ENCODE results near the gene KCNJ18.
"Not testable (repeated sequence)": the region's sequence is repeated elsewhere in the genome, so short reads cannot be mapped to it uniquely, and the experiment has no call there.

Gene KCNJ18

GRCh38 chr17:21691883-21692703 lies at the start of gene KCNJ18:
Gene KCNJ18, plus strand, starts transcription at chr17:21692523. Its CDS starts 10,264 bp downstream, at chr17:21702787.
- not testable (repeated sequence) for DNase-seq

- not testable (repeated sequence) for DNase-seq
These were observed 44.2 kb upstream of the KCNJ18 start for GRCh38 chr17:21648125-21648524.

- DNase-seq: not testable (repeated sequence)
These were observed 42.3 kb upstream of the KCNJ18 start for GRCh38 chr17:21650043-21650442.

- not testable (repeated sequence) for DNase-seq
These were observed 40.3 kb upstream of the KCNJ18 start for GRCh38 chr17:21652049-21652448.

GRCh38 chr17:21653211-21653610 lies 39.1 kb upstream of the KCNJ18 start:
- DNase-seq: not testable (repeated sequence)

- not testable (repeated sequence) for DNase-seq
These were observed 35.6 kb upstream of the KCNJ18 start for GRCh38 chr17:21656518-21657309.

- not testable (repeated sequence) for DNase-seq
These were observed 32.7 kb upstream of the KCNJ18 start for GRCh38 chr17:21659635-21660034.

- DNase-seq: not testable (repeated sequence)
These were observed 30.9 kb upstream of the KCNJ18 start for GRCh38 chr17:21661455-21661854.

GRCh38 chr17:21663166-21663565 lies 29.2 kb upstream of the KCNJ18 start:
- not testable (repeated sequence) for DNase-seq

GRCh38 chr17:21663614-21664474 lies 28.5 kb upstream of the KCNJ18 start:
- not testable (repeated sequence) for DNase-seq

- DNase-seq: not testable (repeated sequence)
These were observed 27.2 kb upstream of the KCNJ18 start for GRCh38 chr17:21665171-21665570.

GRCh38 chr17:21665935-21666493 lies 26.3 kb upstream of the KCNJ18 start:
- not testable (repeated sequence) for DNase-seq

- DNase-seq: not testable (repeated sequence)
These were observed 25.5 kb upstream of the KCNJ18 start for GRCh38 chr17:21666711-21667412.

GRCh38 chr17:21667413-21668117 lies 24.8 kb upstream of the KCNJ18 start:
- DNase-seq: not testable (repeated sequence)

GRCh38 chr17:21668118-21668488 lies 24.2 kb upstream of the KCNJ18 start:
- not testable (repeated sequence) for DNase-seq

GRCh38 chr17:21668746-21669508 lies 23.4 kb upstream of the KCNJ18 start:
- not testable (repeated sequence) for DNase-seq

- DNase-seq: not testable (repeated sequence)
These were observed 22.5 kb upstream of the KCNJ18 start for GRCh38 chr17:21669616-21670360.

- DNase-seq: not testable (repeated sequence)
These were observed 21.8 kb upstream of the KCNJ18 start for GRCh38 chr17:21670361-21671155.

- DNase-seq: not testable (repeated sequence)
These were observed 20.9 kb upstream of the KCNJ18 start for GRCh38 chr17:21671437-21671836.
